Astrocyte of the cerebellum (primary cell): ENCODE data around the gene INO80E.

Experiments used
- DNase-seq: peaks from one replicate; pipeline ENCODE4 v3.0.0-alpha.2; 2011; ENCODE audit warnings: low read depth
- H3K4me3 ChIP-seq: 2 replicates; pipeline ENCODE4 v1.5.1; 2011; ENCODE audit warnings: mild to moderate bottlenecking, low read depth, low read length, moderate library complexity
- CTCF ChIP-seq: IDR thresholded peaks from 2 replicates; pipeline ENCODE4 v1.5.1; 2012; ENCODE audit warnings: low read length, low read depth, moderate library complexity, mild to moderate bottlenecking; ENCODE audit errors: missing control alignments
- in situ Hi-C: cut with HindIII; loops from 2 replicates; pipeline ENCODE4 v1.10.0; 2017; ENCODE audit warnings: low sequenced_read_pairs

INO80E gene

GRCh38 chr16:29993191-29993902 lies 2.7 kb upstream of the INO80E start:
- no peak for TF ChIP-seq CTCF
- in situ Hi-C loops = no loop called here
- no peak overlapping the region for H3K4me3 ChIP-seq
- no peak for DNase-seq

GRCh38 chr16:29993903-29994599 lies 2.0 kb upstream of the INO80E start:
- in situ Hi-C loops = no loop called here
- TF ChIP-seq CTCF = no peak
- DNase-seq = no peak
- H3K4me3 ChIP-seq = no peak overlapping the region

GRCh38 chr16:29994600-29995323 lies 1.3 kb upstream of the INO80E start:
- peak overlapping the region; percentile 93 for H3K4me3 ChIP-seq
- in situ Hi-C loops = no loop called here
- DNase-seq = no peak
- no peak for TF ChIP-seq CTCF

GRCh38 chr16:29995324-29995910 lies 624 bp upstream of the INO80E start, which contains the start of gene HIRIP3:
TSS of gene HIRIP3 (minus strand) at chr16:29995617. CDS start at chr16:29995605, 12 bp downstream.
- H3K4me3 ChIP-seq = peak within 1 kb of the TSS; percentile 93
- DNase-seq = peak; percentile 39
- TF ChIP-seq CTCF = no peak
- in situ Hi-C loops = no loop called here

GRCh38 chr16:29996766-29997250 lies 767 bp downstream of the INO80E start:
- peak overlapping the region; percentile 93 for H3K4me3 ChIP-seq
- no peak for DNase-seq
- in situ Hi-C loops = no loop called here
- no peak for TF ChIP-seq CTCF

GRCh38 chr16:29999605-30000004 lies 3.6 kb downstream of the INO80E start:
- DNase-seq = no peak
- H3K4me3 ChIP-seq = no peak overlapping the region
- TF ChIP-seq CTCF = no peak
- in situ Hi-C loops = no loop called here
